ENCODE data around the gene ZNF263.

DNA sequence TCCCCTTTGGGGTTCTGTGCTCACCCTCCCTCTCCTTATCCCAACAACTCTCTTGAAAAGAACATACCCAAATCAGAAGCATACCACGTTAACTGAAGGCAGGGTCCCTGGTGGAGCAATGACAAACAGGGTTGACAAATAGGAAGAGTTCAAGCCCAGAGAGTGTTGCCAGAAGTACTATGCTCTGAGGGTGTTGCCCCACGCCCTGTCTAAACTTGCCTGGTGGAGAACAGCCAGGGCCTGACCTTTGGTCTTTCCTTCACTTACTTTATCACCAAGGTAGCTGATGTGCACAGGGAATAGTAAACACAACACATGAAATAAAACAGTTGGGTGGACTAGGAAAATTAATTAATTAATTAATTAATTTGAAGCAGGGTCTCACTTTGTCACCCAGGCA, 45.4 kb downstream of the ZNF263 start:
- TF ChIP-seq, protein P1, sequence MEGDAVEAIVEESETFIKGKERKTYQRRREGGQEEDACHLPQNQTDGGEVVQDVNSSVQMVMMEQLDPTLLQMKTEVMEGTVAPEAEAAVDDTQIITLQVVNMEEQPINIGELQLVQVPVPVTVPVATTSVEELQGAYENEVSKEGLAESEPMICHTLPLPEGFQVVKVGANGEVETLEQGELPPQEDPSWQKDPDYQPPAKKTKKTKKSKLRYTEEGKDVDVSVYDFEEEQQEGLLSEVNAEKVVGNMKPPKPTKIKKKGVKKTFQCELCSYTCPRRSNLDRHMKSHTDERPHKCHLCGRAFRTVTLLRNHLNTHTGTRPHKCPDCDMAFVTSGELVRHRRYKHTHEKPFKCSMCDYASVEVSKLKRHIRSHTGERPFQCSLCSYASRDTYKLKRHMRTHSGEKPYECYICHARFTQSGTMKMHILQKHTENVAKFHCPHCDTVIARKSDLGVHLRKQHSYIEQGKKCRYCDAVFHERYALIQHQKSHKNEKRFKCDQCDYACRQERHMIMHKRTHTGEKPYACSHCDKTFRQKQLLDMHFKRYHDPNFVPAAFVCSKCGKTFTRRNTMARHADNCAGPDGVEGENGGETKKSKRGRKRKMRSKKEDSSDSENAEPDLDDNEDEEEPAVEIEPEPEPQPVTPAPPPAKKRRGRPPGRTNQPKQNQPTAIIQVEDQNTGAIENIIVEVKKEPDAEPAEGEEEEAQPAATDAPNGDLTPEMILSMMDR (IDR thresholded peaks at IDR 0.05; ENCODE audit: low read depth, low read length, missing input control), result no peak
- TF ChIP-seq, protein P2, sequence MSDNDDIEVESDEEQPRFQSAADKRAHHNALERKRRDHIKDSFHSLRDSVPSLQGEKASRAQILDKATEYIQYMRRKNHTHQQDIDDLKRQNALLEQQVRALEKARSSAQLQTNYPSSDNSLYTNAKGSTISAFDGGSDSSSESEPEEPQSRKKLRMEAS (IDR thresholded peaks at IDR 0.05), result no peak
- TF ChIP-seq, protein P3, sequence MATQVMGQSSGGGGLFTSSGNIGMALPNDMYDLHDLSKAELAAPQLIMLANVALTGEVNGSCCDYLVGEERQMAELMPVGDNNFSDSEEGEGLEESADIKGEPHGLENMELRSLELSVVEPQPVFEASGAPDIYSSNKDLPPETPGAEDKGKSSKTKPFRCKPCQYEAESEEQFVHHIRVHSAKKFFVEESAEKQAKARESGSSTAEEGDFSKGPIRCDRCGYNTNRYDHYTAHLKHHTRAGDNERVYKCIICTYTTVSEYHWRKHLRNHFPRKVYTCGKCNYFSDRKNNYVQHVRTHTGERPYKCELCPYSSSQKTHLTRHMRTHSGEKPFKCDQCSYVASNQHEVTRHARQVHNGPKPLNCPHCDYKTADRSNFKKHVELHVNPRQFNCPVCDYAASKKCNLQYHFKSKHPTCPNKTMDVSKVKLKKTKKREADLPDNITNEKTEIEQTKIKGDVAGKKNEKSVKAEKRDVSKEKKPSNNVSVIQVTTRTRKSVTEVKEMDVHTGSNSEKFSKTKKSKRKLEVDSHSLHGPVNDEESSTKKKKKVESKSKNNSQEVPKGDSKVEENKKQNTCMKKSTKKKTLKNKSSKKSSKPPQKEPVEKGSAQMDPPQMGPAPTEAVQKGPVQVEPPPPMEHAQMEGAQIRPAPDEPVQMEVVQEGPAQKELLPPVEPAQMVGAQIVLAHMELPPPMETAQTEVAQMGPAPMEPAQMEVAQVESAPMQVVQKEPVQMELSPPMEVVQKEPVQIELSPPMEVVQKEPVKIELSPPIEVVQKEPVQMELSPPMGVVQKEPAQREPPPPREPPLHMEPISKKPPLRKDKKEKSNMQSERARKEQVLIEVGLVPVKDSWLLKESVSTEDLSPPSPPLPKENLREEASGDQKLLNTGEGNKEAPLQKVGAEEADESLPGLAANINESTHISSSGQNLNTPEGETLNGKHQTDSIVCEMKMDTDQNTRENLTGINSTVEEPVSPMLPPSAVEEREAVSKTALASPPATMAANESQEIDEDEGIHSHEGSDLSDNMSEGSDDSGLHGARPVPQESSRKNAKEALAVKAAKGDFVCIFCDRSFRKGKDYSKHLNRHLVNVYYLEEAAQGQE (IDR thresholded peaks at IDR 0.05), result no peak
- TF ChIP-seq, protein P4, sequence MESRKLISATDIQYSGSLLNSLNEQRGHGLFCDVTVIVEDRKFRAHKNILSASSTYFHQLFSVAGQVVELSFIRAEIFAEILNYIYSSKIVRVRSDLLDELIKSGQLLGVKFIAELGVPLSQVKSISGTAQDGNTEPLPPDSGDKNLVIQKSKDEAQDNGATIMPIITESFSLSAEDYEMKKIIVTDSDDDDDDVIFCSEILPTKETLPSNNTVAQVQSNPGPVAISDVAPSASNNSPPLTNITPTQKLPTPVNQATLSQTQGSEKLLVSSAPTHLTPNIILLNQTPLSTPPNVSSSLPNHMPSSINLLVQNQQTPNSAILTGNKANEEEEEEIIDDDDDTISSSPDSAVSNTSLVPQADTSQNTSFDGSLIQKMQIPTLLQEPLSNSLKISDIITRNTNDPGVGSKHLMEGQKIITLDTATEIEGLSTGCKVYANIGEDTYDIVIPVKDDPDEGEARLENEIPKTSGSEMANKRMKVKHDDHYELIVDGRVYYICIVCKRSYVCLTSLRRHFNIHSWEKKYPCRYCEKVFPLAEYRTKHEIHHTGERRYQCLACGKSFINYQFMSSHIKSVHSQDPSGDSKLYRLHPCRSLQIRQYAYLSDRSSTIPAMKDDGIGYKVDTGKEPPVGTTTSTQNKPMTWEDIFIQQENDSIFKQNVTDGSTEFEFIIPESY (IDR thresholded peaks at IDR 0.05), result no peak
- no peak for TF ChIP-seq TAF1 (conservative IDR thresholded peaks at IDR 0.05)
- no peak for TF ChIP-seq SP1 (IDR thresholded peaks at IDR 0.05)
- TF ChIP-seq GABPA (IDR thresholded peaks at IDR 0.05 in 1 of 2, conservative IDR thresholded peaks at IDR 0.05 in 1 of 2), result no peak
- TF ChIP-seq YY1 (IDR thresholded peaks at IDR 0.05), result no peak
- no peak for TF ChIP-seq NR2F2 (IDR thresholded peaks at IDR 0.05)
- no peak for TF ChIP-seq EGR1 (IDR thresholded peaks at IDR 0.05; ENCODE audit: low read depth in 2 of 2)
- TF ChIP-seq RAD21 (IDR thresholded peaks at IDR 0.05), result no peak
- TF ChIP-seq JUND (IDR thresholded peaks at IDR 0.05), result no peak
